Spinal cord (tissue), 10 donors: ENCODE results near the gene GCNT3. TPM values are rescaled to one million over a fixed set of nuclear protein-coding genes. Genes with fewer than 3 reads are reported as not detected.

Source experiments
- DNase-seq, 6 donors: peaks; one replicate each; pipeline versions ENCODE4 v3.0.0 to v3.0.0-alpha.2; 2013 to 2015; ENCODE audit warnings: low spot score in 6 of 6, low read depth in 4 of 6
- H3K27ac ChIP-seq: one replicate; pipeline ENCODE4 v1.5.1; 2013; ENCODE audit warnings: low read depth, low read length, control low read depth
- H3K27me3 ChIP-seq: one replicate; pipeline ENCODE4 v1.6.1; 2013; ENCODE audit warnings: low read length; ENCODE audit not compliant: control insufficient read depth, insufficient read depth
- H3K36me3 ChIP-seq: one replicate; pipeline ENCODE4 v1.6.1; 2013; ENCODE audit warnings: low read length; ENCODE audit not compliant: control insufficient read depth, insufficient read depth
- H3K4me1 ChIP-seq: one replicate; pipeline ENCODE4 v1.6.1; 2013; ENCODE audit warnings: low read length; ENCODE audit not compliant: control insufficient read depth, insufficient read depth
- H3K4me3 ChIP-seq: one replicate; pipeline ENCODE4 v1.5.1; 2013; ENCODE audit warnings: low read depth, low read length, control low read depth
- H3K9me3 ChIP-seq: one replicate; pipeline ENCODE4 v1.6.1; 2013; ENCODE audit warnings: low read length; ENCODE audit not compliant: control insufficient read depth, insufficient read depth
- WGBS: methylation state at CpG from one replicate; pipeline ENCODE4 v1.1.5; 2013; ENCODE audit warnings: missing lambda C conversion rate; ENCODE audit not compliant: insufficient coverage; 5-methylcytosine and 5-hydroxymethylcytosine counted together
- polyA plus RNA-seq, 2 donors: library from polyadenylated mRNA; unstranded; fragments of 120-200 nt; gene quantifications; one replicate each; pipeline ENCODE4 v1.2.1, GENCODE V29; 2013; ENCODE audit not compliant: insufficient read length in 2 of 2
- total RNA-seq, 2 donors: library from RNA; depleted of rRNA in 1 of 2; stranded (reverse); fragments of 120-200 nt in 1 of 2; fragments of >200 nt in 1 of 2; gene quantifications; one replicate each; pipeline versions ENCODE4 v1.2.3 to v1.2.4, GENCODE V29; 2013 to 2014
- donor health status: healthy.

The GCNT3 gene
- total and polyA plus RNA-seq, 4 donors: 0.10 to 1.1 (median 0.28) TPM

- Histone ChIP-seq H3K27me3 (no peaks in the 10 kb centered on the region), H3K9me3 (no peaks in the 10 kb centered on the region), H3K4me3 (no peak overlapping the region), H3K4me1 (no peaks in the 10 kb centered on the region), H3K27ac (no peak overlapping the region), H3K36me3 (no peaks in the 10 kb centered on the region)
- peak in 1 of 6 donors; percentile 16 for DNase-seq
- WGBS: 83% methylated on average over 2 of the region's 3 CpGs
Measured at GRCh38 chr15:59587085-59587826, 24.3 kb upstream of the GCNT3 start.

- Histone ChIP-seq H3K9me3 (no peaks in the 10 kb centered on the region), H3K27me3 (no peaks in the 10 kb centered on the region), H3K4me1 (no peaks in the 10 kb centered on the region), H3K27ac (no peak overlapping the region), H3K4me3 (no peak overlapping the region), H3K36me3 (no peaks in the 10 kb centered on the region)
- no peak for DNase-seq
- WGBS: 88% methylated on average over 7 of the region's 7 CpGs
Measured at GRCh38 chr15:59590027-59590426, 21.6 kb upstream of the GCNT3 start.

- Histone ChIP-seq H3K36me3 (no peaks in the 10 kb centered on the region), H3K27ac (no peak overlapping the region), H3K27me3 (no peaks in the 10 kb centered on the region), H3K4me1 (no peaks in the 10 kb centered on the region), H3K4me3 (no peak overlapping the region), H3K9me3 (no peaks in the 10 kb centered on the region)
- WGBS: 64% methylated on average over 1 of the region's 2 CpGs
- DNase-seq: no peak
Measured at GRCh38 chr15:59591356-59591755, 20.2 kb upstream of the GCNT3 start.

GRCh38 chr15:59594493-59594942 lies 17.1 kb upstream of the GCNT3 start:
- H3K4me1 ChIP-seq: no peaks in the 10 kb centered on the region
- H3K27ac ChIP-seq: no peak overlapping the region
- no peak overlapping the region for H3K4me3 ChIP-seq
- no peaks in the 10 kb centered on the region for H3K9me3 ChIP-seq
- DNase-seq: peak in 1 of 6 donors; percentile 6
- H3K36me3 ChIP-seq: no peaks in the 10 kb centered on the region
- 76% methylated on average over 2 of the region's 3 CpGs for WGBS
- no peaks in the 10 kb centered on the region for H3K27me3 ChIP-seq

GRCh38 chr15:59594991-59595390 lies 16.6 kb upstream of the GCNT3 start:
- no peaks in the 10 kb centered on the region for H3K9me3 ChIP-seq
- no peaks in the 10 kb centered on the region for H3K36me3 ChIP-seq
- no CpG with 5 or more reads among the region's 2 CpGs for WGBS
- H3K27ac ChIP-seq: no peak overlapping the region
- no peak for DNase-seq
- no peaks in the 10 kb centered on the region for H3K27me3 ChIP-seq
- no peak overlapping the region for H3K4me3 ChIP-seq
- no peaks in the 10 kb centered on the region for H3K4me1 ChIP-seq

- no peaks in the 10 kb centered on the region for H3K27me3 ChIP-seq
- H3K4me1 ChIP-seq: no peaks in the 10 kb centered on the region
- H3K4me3 ChIP-seq: no peak overlapping the region
- no peaks in the 10 kb centered on the region for H3K9me3 ChIP-seq
- 85% methylated on average over 4 of the region's 7 CpGs for WGBS
- H3K27ac ChIP-seq: no peak overlapping the region
- no peaks in the 10 kb centered on the region for H3K36me3 ChIP-seq
- DNase-seq: no peak
Measured at GRCh38 chr15:59595434-59595915, 16.1 kb upstream of the GCNT3 start.

- no peak overlapping the region for H3K4me3 ChIP-seq
- no peak for DNase-seq
- no peaks in the 10 kb centered on the region for H3K36me3 ChIP-seq
- no peak overlapping the region for H3K27ac ChIP-seq
- no peaks in the 10 kb centered on the region for H3K9me3 ChIP-seq
- H3K4me1 ChIP-seq: no peaks in the 10 kb centered on the region
- H3K27me3 ChIP-seq: no peaks in the 10 kb centered on the region
Measured at GRCh38 chr15:59596640-59597039, 14.9 kb upstream of the GCNT3 start.

GRCh38 chr15:59598461-59598860 lies 13.1 kb upstream of the GCNT3 start:
- Histone ChIP-seq H3K9me3 (no peaks in the 10 kb centered on the region), H3K27me3 (no peaks in the 10 kb centered on the region), H3K4me1 (no peaks in the 10 kb centered on the region), H3K36me3 (no peaks in the 10 kb centered on the region), H3K4me3 (no peak overlapping the region), H3K27ac (no peak overlapping the region)
- WGBS: 100% methylated on average over 1 of the region's 2 CpGs
- no peak for DNase-seq

- Histone ChIP-seq H3K36me3 (no peaks in the 10 kb centered on the region), H3K27me3 (no peaks in the 10 kb centered on the region), H3K4me1 (no peaks in the 10 kb centered on the region), H3K27ac (no peak overlapping the region), H3K4me3 (no peak overlapping the region), H3K9me3 (no peaks in the 10 kb centered on the region)
- WGBS: 77% methylated on average over 3 of the region's 5 CpGs
- no peak for DNase-seq
Measured at GRCh38 chr15:59605994-59606393, 5.6 kb upstream of the GCNT3 start.
